ENCODE data around the gene FHL2.
A peak's percentile ranks its signal among the peaks of the same experiment; 100 is the strongest.
"Not testable (repeated sequence)": the region's sequence is repeated elsewhere in the genome, so short reads cannot be mapped to it uniquely, and the experiment has no call there.

The FHL2 gene, protein sequence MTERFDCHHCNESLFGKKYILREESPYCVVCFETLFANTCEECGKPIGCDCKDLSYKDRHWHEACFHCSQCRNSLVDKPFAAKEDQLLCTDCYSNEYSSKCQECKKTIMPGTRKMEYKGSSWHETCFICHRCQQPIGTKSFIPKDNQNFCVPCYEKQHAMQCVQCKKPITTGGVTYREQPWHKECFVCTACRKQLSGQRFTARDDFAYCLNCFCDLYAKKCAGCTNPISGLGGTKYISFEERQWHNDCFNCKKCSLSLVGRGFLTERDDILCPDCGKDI

DNA sequence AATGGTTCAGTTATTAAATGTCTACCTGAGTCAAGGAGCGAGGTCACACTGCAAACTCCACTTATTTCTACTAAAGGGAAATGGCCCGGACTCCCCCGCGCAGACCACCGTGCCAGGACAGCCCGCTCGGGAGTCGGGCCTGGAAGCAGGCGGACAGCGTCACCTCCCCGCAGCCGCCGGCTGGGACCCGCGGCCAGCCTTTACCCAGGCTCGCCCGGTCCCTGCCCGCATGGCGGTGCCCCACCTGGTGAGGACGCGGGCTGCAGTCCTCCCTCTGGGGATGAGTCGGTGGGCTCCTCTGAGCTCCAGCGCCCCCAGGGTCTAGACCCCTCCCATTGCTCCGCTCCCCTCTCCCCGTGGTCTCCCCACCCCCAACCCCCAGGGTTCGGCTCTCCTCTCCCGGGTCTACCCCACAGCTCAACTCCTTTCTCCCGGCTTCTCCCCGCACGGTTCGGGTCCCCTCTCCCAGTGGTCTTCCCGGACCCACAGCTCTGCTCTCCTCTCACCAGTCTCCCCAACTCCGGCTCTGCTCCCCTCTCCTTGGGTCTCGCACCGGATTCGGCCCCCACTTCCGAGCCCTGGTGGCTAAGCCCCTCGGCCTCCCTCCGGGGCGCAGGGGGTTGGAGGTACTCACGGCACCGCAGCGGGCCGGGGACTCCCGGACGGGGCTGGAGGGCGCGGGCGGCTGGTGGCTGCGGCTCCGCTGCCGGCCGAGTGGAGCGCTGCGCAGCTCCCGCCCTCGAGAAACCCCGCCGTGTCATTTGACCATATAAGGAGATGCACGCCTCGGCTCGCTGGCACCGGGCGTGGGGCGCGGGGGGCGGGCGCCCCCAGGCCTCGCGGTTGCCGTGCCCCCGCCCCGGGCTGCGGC is at the start of gene FHL2:
Gene FHL2 (minus strand): TSS at position 716 of the 871 bp plus-strand sequence. CDS start 12,535 bp downstream, outside the sequence.
- peak; percentile 87 for DNase-seq

GRCh38 chr2:105447476-105447875 is 48.6 kb upstream of the FHL2 start:
- DNase-seq: no peak

GRCh38 chr2:105446501-105446900 is 47.6 kb upstream of the FHL2 start:
- DNase-seq: no peak

- no peak for DNase-seq
Measured at GRCh38 chr2:105445976-105446375, 47.1 kb upstream of the FHL2 start.

- DNase-seq: no peak
Measured at GRCh38 chr2:105445498-105445897, 46.6 kb upstream of the FHL2 start.

DNA sequence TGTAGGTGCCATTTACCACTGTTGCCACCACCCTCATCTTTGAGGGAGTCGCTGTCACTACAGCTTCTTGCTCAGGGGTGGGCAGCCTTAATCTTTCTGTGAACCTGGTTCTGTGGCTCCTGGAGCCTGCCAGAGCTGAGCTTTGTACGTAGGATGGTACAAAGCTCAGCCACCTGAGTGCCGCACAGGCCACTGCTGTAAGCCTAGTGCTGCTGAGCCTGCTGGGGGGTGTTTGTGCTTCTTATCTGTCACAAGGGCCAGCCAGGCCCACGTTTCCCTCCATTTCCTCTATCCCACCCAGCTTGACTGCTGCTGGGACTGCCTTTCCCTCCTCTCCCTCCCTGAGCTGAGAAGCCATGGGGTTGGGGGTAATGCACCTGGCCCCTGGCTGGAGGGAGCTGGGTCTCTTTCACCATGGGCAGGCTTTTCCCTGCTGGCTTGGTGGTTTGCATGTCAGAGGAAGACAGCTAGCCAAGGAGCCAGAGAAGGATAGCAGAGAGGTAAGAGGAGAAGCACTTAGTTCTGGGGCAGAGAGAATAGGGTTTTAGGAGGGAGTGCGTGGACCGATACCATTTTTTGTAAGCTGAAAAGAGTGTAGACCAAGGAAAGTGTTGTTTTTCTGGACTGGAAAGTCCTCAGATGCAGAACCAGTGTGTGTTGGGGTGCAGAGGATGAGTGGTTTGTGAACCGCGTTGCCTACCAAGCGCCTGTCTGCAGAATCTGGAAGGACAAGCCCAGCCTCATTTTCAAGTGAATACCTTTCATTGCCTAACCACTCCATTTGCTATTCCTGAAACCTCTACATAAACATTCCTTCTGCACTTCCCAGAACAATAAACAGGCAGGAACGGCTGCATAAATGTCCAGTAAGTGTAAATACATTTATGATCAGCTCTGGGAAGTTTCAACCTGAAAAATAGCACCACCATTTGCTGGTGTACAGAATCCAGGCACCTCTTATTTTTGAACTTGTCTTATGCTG is 45.1 kb upstream of the FHL2 start:
- DNase-seq: no peak

- DNase-seq: no peak
Measured at GRCh38 chr2:105442721-105443120, 43.9 kb upstream of the FHL2 start.

- DNase-seq: no peak
Measured at GRCh38 chr2:105442056-105442455, 43.2 kb upstream of the FHL2 start.

- no peak for DNase-seq
Measured at GRCh38 chr2:105439141-105439540, 40.3 kb upstream of the FHL2 start.

GRCh38 chr2:105438104-105438929 is 39.5 kb upstream of the FHL2 start:
- DNase-seq: no peak

DNA sequence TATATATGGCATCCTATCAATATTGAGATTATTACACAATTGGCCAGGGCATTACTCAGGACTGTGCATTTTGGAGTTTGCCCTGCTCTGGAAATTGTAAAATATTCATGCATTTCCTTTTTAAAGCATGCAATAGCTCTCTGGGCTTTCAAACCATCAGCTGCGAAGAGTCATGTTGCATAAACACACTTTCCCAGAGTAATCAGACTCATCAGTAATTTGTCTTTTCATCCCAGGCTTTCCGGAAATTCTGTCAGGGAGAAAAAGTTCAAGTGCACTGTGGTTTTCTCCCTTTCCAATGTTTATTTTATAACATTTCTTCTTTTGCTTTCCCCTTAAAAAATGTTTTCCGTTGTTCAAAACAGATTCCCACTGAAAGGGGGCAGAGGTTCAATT is 38.9 kb upstream of the FHL2 start:
- DNase-seq: no peak

- no peak for DNase-seq
Measured at GRCh38 chr2:105432749-105433148, 33.9 kb upstream of the FHL2 start.

GRCh38 chr2:105432044-105432399 is 33.2 kb upstream of the FHL2 start:
- no peak for DNase-seq

- no peak for DNase-seq
Measured at GRCh38 chr2:105431367-105432043, 32.7 kb upstream of the FHL2 start.

- no peak for DNase-seq
Measured at GRCh38 chr2:105428387-105429018, 29.7 kb upstream of the FHL2 start.

- no peak for DNase-seq
Measured at GRCh38 chr2:105427485-105427884, 28.6 kb upstream of the FHL2 start.

- no peak for DNase-seq
Measured at GRCh38 chr2:105426626-105427292, 27.9 kb upstream of the FHL2 start.

DNA sequence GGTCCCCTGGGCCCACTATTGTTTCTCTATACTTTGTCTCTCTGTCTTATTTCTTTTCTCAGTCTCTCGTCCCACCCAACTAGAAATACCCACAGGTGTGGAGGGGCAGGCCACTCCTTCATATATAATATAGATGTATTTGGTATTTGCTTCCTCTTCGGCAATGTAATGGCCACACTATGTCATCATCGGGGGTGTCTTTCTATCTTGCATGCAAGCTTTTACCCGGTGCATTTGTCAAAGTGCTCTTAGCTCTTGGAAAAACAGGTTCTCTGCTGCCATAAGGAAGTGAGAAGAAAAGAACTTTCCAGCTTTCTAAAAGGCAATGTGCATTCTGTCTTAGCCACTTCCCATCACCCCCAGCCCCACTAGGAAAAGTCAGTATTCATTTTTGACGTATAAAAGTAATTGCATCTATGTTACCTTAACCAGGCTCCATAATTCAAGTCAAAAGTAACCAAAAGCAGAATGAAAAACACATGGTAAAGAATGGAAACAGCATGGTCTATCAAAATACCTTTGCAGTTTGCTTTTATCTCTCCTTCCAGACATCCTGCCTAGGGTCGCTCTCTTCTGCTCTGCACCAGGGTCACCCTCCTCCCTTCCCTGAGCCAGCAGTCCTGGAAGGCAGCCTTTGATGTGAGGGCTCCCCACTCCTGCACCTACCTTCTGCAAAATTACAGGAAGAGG is 27.2 kb upstream of the FHL2 start:
- no peak for DNase-seq

DNA sequence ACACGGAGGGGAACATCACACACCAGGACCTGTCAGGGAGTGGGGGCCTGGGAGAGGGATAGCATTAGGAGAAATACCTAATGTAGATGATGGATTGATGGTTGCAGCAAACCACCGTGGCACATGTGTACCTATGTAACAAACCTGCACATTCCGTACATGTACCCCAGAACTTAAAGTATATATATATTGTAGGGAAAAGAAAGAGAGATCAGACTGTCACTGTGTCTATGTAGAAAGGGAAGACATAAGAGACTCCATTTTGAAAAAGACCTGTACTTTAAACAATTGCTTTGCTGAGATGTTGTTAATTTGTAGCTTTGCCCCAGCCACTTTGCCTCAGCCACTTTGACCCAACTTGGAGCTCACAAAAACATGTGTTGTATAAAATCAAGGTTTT is 26.0 kb upstream of the FHL2 start:
- not testable (repeated sequence) for DNase-seq

DNA sequence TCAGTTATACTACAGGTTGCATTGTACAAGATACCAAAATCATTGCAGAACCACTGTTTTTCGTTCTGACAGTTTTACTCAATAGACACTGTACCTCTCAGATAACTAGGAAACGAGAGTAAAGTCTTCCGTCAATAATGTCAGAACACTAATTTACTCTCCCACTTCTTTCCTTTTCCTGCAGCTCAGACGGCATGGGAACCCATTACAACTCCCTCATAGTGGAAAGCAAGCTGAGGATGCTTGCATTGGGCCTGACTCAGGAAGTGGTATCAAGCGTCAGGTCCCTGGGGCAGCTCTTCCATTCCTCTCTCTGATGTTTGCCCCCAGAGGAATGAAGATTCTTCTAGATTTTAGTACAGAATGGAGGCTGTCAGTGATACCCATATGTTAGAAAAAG is 23.9 kb upstream of the FHL2 start:
- no peak for DNase-seq
